Liver (tissue), 9 donors: ENCODE measurements around the gene GIGYF1. TPM values are rescaled to one million over a fixed set of nuclear protein-coding genes. Genes with fewer than 3 reads are reported as not detected.

Experiments used
- DNase-seq: peaks from one replicate; pipeline ENCODE4 v3.0.0-alpha.2; 2017; ENCODE audit warnings: low spot score
- H3K27ac ChIP-seq, 2 donors: one replicate each; pipeline ENCODE4 v1.7.0; 2013; ENCODE audit warnings: inconsistent platforms in 2 of 2, low read length in 2 of 2, control low read depth in 1 of 2, low read depth in 1 of 2, mild to moderate bottlenecking in 1 of 2
- H3K27me3 ChIP-seq, 4 donors: one replicate each; pipeline versions ENCODE4 v1.6.1 to v1.7.0; 2013; ENCODE audit warnings: low read length in 3 of 4, inconsistent platforms in 1 of 4, mild to moderate bottlenecking in 1 of 4, moderate library complexity in 1 of 4; ENCODE audit not compliant: control insufficient read depth in 4 of 4, insufficient read depth in 4 of 4
- H3K36me3 ChIP-seq, 4 donors: one replicate each; pipeline versions ENCODE4 v1.6.1 to v1.7.0; 2013; ENCODE audit warnings: low read length in 3 of 4, mild to moderate bottlenecking in 3 of 4, low read depth in 1 of 4, moderate library complexity in 1 of 4; ENCODE audit not compliant: control insufficient read depth in 4 of 4, insufficient read depth in 3 of 4
- H3K4me1 ChIP-seq, 4 donors: one replicate each; pipeline versions ENCODE4 v1.6.1 to v1.7.0; 2013; ENCODE audit warnings: low read length in 3 of 4, mild to moderate bottlenecking in 3 of 4, moderate library complexity in 1 of 4; ENCODE audit not compliant: control insufficient read depth in 4 of 4, insufficient read depth in 4 of 4
- H3K4me3 ChIP-seq, 3 donors: one replicate each; pipeline versions ENCODE4 v1.6.1 to v1.7.0; 2013; ENCODE audit warnings: low read length in 3 of 3, control low read depth in 1 of 3, low read depth in 1 of 3, mild to moderate bottlenecking in 1 of 3
- H3K9ac ChIP-seq, 2 donors: one replicate each; pipeline ENCODE4 v1.7.0; 2013; ENCODE audit warnings: low read length in 2 of 2, mild to moderate bottlenecking in 2 of 2, moderate library complexity in 2 of 2, control low read depth in 1 of 2, low read depth in 1 of 2
- H3K9me3 ChIP-seq, 4 donors: one replicate each; pipeline versions ENCODE4 v1.6.1 to v1.7.0; 2013; ENCODE audit warnings: low read length in 3 of 4; ENCODE audit not compliant: control insufficient read depth in 4 of 4
- EGR1 ChIP-seq, 2 donors: IDR thresholded peaks; 2 replicates each; pipeline ENCODE4 v1.6.1; 2016 to 2018; ENCODE audit warnings: antibody characterized with exemption in 2 of 2, low read depth in 2 of 2
- FOXA1 ChIP-seq: IDR thresholded peaks from 2 replicates; pipeline ENCODE4 v1.6.1; 2016; ENCODE audit warnings: antibody characterized with exemption
- FOXA2 ChIP-seq: IDR thresholded peaks from 2 replicates; pipeline ENCODE4 v1.6.1; 2016; ENCODE audit warnings: antibody characterized with exemption
- GABPA ChIP-seq, 2 donors: IDR thresholded peaks in 1 of 2; conservative IDR thresholded peaks in 1 of 2; 2 replicates each; pipeline ENCODE4 v1.6.1; 2016; ENCODE audit warnings: antibody characterized with exemption in 2 of 2, mild to moderate bottlenecking in 1 of 2, moderate library complexity in 1 of 2
- HNF4A ChIP-seq, 2 donors: conservative IDR thresholded peaks; 2 replicates each; pipeline ENCODE4 v1.6.1; 2016; ENCODE audit warnings: antibody characterized with exemption in 2 of 2, mild to moderate bottlenecking in 2 of 2
- HNF4G ChIP-seq: IDR thresholded peaks from 2 replicates; pipeline ENCODE4 v1.6.1; 2016; ENCODE audit warnings: antibody characterized with exemption
- JUND ChIP-seq, 2 donors: IDR thresholded peaks; 2 replicates each; pipeline ENCODE4 v1.6.1; 2016; ENCODE audit warnings: antibody characterized with exemption in 2 of 2
- NR2F2 ChIP-seq: IDR thresholded peaks from 2 replicates; pipeline ENCODE4 v1.6.1; 2016; ENCODE audit warnings: antibody characterized with exemption
- RAD21 ChIP-seq, 2 donors: IDR thresholded peaks; 2 replicates each; pipeline ENCODE4 v1.6.1; 2016; ENCODE audit warnings: antibody characterized with exemption in 2 of 2, mild to moderate bottlenecking in 2 of 2
- RXRA ChIP-seq, 2 donors: IDR thresholded peaks; 2 replicates each; pipeline ENCODE4 v1.6.1; 2017 to 2018; ENCODE audit warnings: antibody characterized with exemption in 2 of 2, mild to moderate bottlenecking in 1 of 2
- SP1 ChIP-seq: IDR thresholded peaks from 2 replicates; pipeline ENCODE4 v1.6.1; 2018; ENCODE audit warnings: antibody characterized with exemption, mild to moderate bottlenecking
- TAF1 ChIP-seq: conservative IDR thresholded peaks from 2 replicates; pipeline ENCODE4 v1.6.1; 2016; ENCODE audit warnings: antibody characterized with exemption, mild to moderate bottlenecking
- YY1 ChIP-seq: IDR thresholded peaks from 2 replicates; pipeline ENCODE4 v1.6.1; 2016; ENCODE audit warnings: antibody characterized with exemption, mild to moderate bottlenecking
- WGBS: extraction: QIAGEN DNeasy Blood & Tissue Kit; methylation state at CpG from one replicate; pipeline ENCODE4 v1.1.7; 2013; 5-methylcytosine and 5-hydroxymethylcytosine counted together
- polyA plus RNA-seq, 2 donors: library from polyadenylated mRNA; stranded (reverse) in 1 of 2; unstranded in 1 of 2; fragments of 200-250 nt in 1 of 2; fragments of >200 nt in 1 of 2; fragmentation: Nextera tagmentation in 1 of 2; extraction: Ambion mirVana in 1 of 2; gene quantifications; one replicate each; pipeline versions ENCODE4 v1.2.1 to v1.2.3, GENCODE V29; 2013 to 2015
- total RNA-seq, 2 donors: library from RNA; depleted of rRNA; stranded (reverse); fragments of >200 nt; gene quantifications; one replicate each; pipeline ENCODE4 v1.2.3, GENCODE V29; 2014
- TF ChIP-seq, protein P1 (sequence below): fragments of 150-350 bp; IDR thresholded peaks from 2 replicates; pipeline ENCODE4 v1.5.1; 2017; ENCODE audit warnings: improper control_type of control experiment, low read depth, low read length; ENCODE audit not compliant: missing input control
- TF ChIP-seq, protein P2 (sequence below): IDR thresholded peaks from 2 replicates; pipeline ENCODE4 v1.6.1; 2016; ENCODE audit warnings: antibody characterized with exemption
- TF ChIP-seq, protein P3 (sequence below): IDR thresholded peaks from 2 replicates; pipeline ENCODE4 v1.6.1; 2016; ENCODE audit warnings: antibody characterized with exemption
- TF ChIP-seq, protein P4 (sequence below): IDR thresholded peaks from 2 replicates; pipeline ENCODE4 v1.6.1; 2016; ENCODE audit warnings: antibody characterized with exemption
- TF ChIP-seq, protein P5 (sequence below): IDR thresholded peaks from 2 replicates; pipeline ENCODE4 v1.6.1; 2016; ENCODE audit warnings: antibody characterized with exemption, mild to moderate bottlenecking
- donor health status: healthy.
- donor health status: healthy.
- donor health status: healthy.
- donor health status: healthy.
- donor health status: healthy.

Gene GIGYF1
- total and polyA plus RNA-seq, 4 donors, result 6.8 to 12.7 (median 10.1) TPM

DNA sequence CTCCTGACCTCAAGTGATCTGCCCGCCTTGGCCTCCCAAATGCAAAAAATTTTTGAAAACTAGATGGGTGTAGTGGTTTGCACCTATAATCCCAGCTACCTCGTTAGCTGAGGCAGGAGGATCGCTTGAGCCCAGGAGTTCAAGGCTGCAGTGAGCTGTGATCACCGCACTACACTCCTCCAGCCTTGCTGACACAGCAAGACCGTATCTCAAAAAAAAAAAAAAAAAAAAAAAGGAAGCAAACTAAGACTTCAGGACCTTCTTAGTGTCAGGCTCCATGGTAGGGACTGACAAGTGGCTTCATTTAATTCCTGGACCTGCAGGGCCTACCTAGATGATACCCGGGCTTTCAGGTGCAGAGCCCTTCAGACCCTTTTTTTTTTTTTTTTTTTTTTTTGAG, 14.3 kb upstream of the GIGYF1 start:
- DNase-seq, result no peak
- Histone ChIP-seq H3K4me1 (peaks cover 8 to 45% (median 24%) of the 10 kb centered on the region in 4 donors), H3K27me3 (no peaks in the 10 kb centered on the region), H3K4me3 (no peak overlapping the region), H3K36me3 (no peaks in the 10 kb centered on the region), H3K9ac (no peak overlapping the region), H3K27ac (peak overlapping the region; percentile 89 to 96), H3K9me3 (no peaks in the 10 kb centered on the region)
- TF ChIP-seq YY1 (no peak), GABPA (IDR thresholded peaks at IDR 0.05 in 1 of 2, conservative IDR thresholded peaks at IDR 0.05 in 1 of 2) (no peak), EGR1 (IDR thresholded peaks at IDR 0.05; ENCODE audit: low read depth in 2 of 2) (no peak), NR2F2 (no peak)
- TF ChIP-seq, protein P1, sequence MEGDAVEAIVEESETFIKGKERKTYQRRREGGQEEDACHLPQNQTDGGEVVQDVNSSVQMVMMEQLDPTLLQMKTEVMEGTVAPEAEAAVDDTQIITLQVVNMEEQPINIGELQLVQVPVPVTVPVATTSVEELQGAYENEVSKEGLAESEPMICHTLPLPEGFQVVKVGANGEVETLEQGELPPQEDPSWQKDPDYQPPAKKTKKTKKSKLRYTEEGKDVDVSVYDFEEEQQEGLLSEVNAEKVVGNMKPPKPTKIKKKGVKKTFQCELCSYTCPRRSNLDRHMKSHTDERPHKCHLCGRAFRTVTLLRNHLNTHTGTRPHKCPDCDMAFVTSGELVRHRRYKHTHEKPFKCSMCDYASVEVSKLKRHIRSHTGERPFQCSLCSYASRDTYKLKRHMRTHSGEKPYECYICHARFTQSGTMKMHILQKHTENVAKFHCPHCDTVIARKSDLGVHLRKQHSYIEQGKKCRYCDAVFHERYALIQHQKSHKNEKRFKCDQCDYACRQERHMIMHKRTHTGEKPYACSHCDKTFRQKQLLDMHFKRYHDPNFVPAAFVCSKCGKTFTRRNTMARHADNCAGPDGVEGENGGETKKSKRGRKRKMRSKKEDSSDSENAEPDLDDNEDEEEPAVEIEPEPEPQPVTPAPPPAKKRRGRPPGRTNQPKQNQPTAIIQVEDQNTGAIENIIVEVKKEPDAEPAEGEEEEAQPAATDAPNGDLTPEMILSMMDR, result no peak
- TF ChIP-seq, protein P2, sequence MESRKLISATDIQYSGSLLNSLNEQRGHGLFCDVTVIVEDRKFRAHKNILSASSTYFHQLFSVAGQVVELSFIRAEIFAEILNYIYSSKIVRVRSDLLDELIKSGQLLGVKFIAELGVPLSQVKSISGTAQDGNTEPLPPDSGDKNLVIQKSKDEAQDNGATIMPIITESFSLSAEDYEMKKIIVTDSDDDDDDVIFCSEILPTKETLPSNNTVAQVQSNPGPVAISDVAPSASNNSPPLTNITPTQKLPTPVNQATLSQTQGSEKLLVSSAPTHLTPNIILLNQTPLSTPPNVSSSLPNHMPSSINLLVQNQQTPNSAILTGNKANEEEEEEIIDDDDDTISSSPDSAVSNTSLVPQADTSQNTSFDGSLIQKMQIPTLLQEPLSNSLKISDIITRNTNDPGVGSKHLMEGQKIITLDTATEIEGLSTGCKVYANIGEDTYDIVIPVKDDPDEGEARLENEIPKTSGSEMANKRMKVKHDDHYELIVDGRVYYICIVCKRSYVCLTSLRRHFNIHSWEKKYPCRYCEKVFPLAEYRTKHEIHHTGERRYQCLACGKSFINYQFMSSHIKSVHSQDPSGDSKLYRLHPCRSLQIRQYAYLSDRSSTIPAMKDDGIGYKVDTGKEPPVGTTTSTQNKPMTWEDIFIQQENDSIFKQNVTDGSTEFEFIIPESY, result no peak
- TF ChIP-seq, protein P3, sequence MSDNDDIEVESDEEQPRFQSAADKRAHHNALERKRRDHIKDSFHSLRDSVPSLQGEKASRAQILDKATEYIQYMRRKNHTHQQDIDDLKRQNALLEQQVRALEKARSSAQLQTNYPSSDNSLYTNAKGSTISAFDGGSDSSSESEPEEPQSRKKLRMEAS, result no peak
- 52% methylated on average over 6 of the region's 6 CpGs for whole genome bisulfite sequencing

DNA sequence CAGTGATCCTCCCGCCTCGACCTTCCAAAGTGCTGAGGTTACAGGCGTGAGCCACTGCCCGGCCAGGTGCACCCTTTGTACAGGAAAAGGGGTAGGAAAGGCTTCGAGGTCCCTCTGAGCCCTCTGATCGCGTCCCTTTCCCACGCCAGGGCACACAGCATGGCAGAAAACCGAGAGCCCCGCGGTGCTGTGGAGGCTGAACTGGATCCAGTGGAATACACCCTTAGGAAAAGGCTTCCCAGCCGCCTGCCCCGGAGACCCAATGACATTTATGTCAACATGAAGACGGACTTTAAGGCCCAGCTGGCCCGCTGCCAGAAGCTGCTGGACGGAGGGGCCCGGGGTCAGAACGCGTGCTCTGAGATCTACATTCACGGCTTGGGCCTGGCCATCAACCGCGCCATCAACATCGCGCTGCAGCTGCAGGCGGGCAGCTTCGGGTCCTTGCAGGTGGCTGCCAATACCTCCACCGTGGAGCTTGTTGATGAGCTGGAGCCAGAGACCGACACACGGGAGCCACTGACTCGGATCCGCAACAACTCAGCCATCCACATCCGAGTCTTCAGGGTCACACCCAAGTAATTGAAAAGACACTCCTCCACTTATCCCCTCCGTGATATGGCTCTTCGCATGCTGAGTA, 12.7 kb upstream of the GIGYF1 start:
- Histone ChIP-seq H3K36me3 (no peaks in the 10 kb centered on the region), H3K4me1 (peaks cover 8 to 45% (median 24%) of the 10 kb centered on the region in 4 donors), H3K27me3 (no peaks in the 10 kb centered on the region), H3K9me3 (no peaks in the 10 kb centered on the region), H3K27ac (peak overlapping the region; percentile 89 to 96), H3K4me3 (peak overlapping the region; percentile 68 to 93 (median 81)), H3K9ac (peak overlapping the region; percentile 39 to 65)
- DNase-seq, result peak; percentile 67
- WGBS, result 21% methylated on average over 34 of the region's 34 CpGs
- TF ChIP-seq JUND (IDR thresholded peaks at IDR 0.05), result no peak
- TF ChIP-seq HNF4G, result no peak
- TF ChIP-seq, protein P4, sequence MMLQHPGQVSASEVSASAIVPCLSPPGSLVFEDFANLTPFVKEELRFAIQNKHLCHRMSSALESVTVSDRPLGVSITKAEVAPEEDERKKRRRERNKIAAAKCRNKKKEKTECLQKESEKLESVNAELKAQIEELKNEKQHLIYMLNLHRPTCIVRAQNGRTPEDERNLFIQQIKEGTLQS, result no peak
- TF ChIP-seq YY1, result no peak
- TF ChIP-seq RAD21 (IDR thresholded peaks at IDR 0.05), result no peak
- TF ChIP-seq SP1, result no peak
- TF ChIP-seq FOXA1, result no peak
- TF ChIP-seq RXRA (IDR thresholded peaks at IDR 0.05), result no peak
- no peak for TF ChIP-seq TAF1
- no peak for TF ChIP-seq GABPA (IDR thresholded peaks at IDR 0.05 in 1 of 2, conservative IDR thresholded peaks at IDR 0.05 in 1 of 2)
- no peak for TF ChIP-seq HNF4A (conservative IDR thresholded peaks at IDR 0.05)
- no peak for TF ChIP-seq FOXA2
- TF ChIP-seq, protein P1, result no peak
- TF ChIP-seq, protein P2, result no peak
- TF ChIP-seq EGR1 (IDR thresholded peaks at IDR 0.05; ENCODE audit: low read depth in 2 of 2), result no peak
- TF ChIP-seq, protein P5, sequence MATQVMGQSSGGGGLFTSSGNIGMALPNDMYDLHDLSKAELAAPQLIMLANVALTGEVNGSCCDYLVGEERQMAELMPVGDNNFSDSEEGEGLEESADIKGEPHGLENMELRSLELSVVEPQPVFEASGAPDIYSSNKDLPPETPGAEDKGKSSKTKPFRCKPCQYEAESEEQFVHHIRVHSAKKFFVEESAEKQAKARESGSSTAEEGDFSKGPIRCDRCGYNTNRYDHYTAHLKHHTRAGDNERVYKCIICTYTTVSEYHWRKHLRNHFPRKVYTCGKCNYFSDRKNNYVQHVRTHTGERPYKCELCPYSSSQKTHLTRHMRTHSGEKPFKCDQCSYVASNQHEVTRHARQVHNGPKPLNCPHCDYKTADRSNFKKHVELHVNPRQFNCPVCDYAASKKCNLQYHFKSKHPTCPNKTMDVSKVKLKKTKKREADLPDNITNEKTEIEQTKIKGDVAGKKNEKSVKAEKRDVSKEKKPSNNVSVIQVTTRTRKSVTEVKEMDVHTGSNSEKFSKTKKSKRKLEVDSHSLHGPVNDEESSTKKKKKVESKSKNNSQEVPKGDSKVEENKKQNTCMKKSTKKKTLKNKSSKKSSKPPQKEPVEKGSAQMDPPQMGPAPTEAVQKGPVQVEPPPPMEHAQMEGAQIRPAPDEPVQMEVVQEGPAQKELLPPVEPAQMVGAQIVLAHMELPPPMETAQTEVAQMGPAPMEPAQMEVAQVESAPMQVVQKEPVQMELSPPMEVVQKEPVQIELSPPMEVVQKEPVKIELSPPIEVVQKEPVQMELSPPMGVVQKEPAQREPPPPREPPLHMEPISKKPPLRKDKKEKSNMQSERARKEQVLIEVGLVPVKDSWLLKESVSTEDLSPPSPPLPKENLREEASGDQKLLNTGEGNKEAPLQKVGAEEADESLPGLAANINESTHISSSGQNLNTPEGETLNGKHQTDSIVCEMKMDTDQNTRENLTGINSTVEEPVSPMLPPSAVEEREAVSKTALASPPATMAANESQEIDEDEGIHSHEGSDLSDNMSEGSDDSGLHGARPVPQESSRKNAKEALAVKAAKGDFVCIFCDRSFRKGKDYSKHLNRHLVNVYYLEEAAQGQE, result no peak
- TF ChIP-seq NR2F2, result no peak
- TF ChIP-seq, protein P3, result no peak
